H1 (cell line): ENCODE measurements around the gene POLR3K. TPM values are rescaled to one million over a fixed set of nuclear protein-coding genes. Genes with fewer than 3 reads are reported as not detected.

ENCODE experiments used
- BRCA1 ChIP-seq: IDR thresholded peaks from 2 replicates; pipeline ENCODE4 v1.6.1; 2012; ENCODE audit warnings: low read depth, low read length, improper control_type of control experiment
- polyA plus RNA-seq, 7 experiments: library from polyadenylated mRNA; depleted of rRNA in 3 of 7; stranded (reverse) in 5 of 7; unstranded in 2 of 7; fragments of >200 nt in 5 of 7; fragments of 200-250 nt in 2 of 7; gene quantifications; 1 replicate in 5 of 7; 2 replicates in 1 of 7; 4 replicates in 1 of 7; pipeline versions ENCODE4 v1.2.1 to v1.2.3, GENCODE V29; 2011 to 2013; ENCODE audit warnings: missing spikeins in 2 of 7, mixed read lengths in 2 of 7
- total RNA-seq: library from RNA; stranded (reverse); fragmentation: NEBNext Ultra II Directional; extraction: Animal tissue kit (Norgen Biotek cat#: 25700); gene quantifications from 2 replicates; pipeline ENCODE4 v1.2.1, GENCODE V29; 2021
- TF ChIP-seq, protein P1 (sequence below): IDR thresholded peaks from 2 replicates; pipeline ENCODE4 v1.6.1; 2011; ENCODE audit warnings: low read length, improper control_type of control experiment

The POLR3K gene
- total and polyA plus RNA-seq, 2 of the 8 experiments (the other 6 are each of a cell fraction or from before 2014, with no cell fraction given) = 45.4 to 80.5 TPM

DNA sequence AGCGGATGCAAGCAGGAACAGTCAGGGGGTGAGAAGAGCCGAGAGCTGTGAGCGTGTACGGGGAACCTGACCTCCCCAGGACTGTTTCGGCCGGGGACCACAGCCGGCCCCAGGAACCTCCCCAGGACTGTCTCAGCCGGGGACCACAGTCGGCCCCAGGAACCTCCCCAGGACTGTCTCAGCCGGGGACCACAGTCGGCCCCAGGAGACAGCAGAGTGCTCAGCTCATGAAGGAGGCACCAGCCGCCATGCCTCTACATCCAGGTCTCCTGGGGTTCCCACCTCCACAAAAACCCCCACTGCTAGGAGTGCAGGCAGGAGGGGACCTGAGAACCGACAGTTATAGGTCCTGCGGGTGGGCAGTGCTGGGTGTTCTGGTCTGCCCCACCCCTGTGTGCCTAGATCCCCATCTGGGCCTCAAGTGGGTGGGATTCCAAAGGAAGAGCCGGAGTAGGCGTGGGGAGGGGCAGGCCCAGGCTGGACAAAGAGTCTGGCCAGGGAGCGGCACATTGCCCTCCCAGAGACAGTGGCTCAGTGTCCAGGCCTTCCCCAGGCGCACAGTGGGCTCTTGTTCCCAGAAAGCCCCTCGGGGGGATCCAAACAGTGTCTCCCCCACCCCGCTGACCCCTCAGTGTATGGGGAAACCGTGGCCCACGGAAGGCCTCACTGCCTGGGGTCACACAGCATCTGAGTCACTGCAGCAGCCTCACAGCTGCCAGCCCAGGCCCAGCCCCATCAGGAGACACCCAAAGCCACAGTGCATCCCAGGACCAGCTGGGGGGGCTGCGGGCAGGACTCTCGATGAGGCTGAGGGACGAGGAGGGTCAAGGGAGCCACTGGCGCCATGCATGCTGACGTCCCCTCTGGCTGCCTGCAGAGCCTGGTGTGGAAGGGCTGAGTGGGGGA lies 14.7 kb upstream of the POLR3K start (continued):
- TF ChIP-seq, protein P1, sequence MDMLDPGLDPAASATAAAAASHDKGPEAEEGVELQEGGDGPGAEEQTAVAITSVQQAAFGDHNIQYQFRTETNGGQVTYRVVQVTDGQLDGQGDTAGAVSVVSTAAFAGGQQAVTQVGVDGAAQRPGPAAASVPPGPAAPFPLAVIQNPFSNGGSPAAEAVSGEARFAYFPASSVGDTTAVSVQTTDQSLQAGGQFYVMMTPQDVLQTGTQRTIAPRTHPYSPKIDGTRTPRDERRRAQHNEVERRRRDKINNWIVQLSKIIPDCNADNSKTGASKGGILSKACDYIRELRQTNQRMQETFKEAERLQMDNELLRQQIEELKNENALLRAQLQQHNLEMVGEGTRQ = no peak
- no peak for TF ChIP-seq BRCA1
